ENCODE measurements around the gene PLOD1.
A peak's percentile ranks its signal among the peaks of the same experiment; 100 is the strongest.
"Not testable (repeated sequence)": the region's sequence is repeated elsewhere in the genome, so short reads cannot be mapped to it uniquely, and the experiment has no call there.

PLOD1 gene

GRCh38 chr1:11912482-11913216 lies 21.9 kb upstream of the PLOD1 start:
- DNase-seq (ENCODE audit: low spot score) = peak; percentile 34
- not testable (repeated sequence) for FAIRE-seq

- FAIRE-seq = no peak
- no peak for DNase-seq (ENCODE audit: low spot score)
Observed at GRCh38 chr1:11913291-11913690, 21.2 kb upstream of the PLOD1 start.

- no peak for DNase-seq (ENCODE audit: low spot score)
- no peak for FAIRE-seq
Observed at GRCh38 chr1:11914024-11914423, 20.5 kb upstream of the PLOD1 start.

GRCh38 chr1:11918799-11919519 lies 15.6 kb upstream of the PLOD1 start:
- DNase-seq (ENCODE audit: low spot score) = peak; percentile 39

GRCh38 chr1:11919621-11920020 lies 14.9 kb upstream of the PLOD1 start:
- FAIRE-seq (no peak), DNase-seq (ENCODE audit: low spot score) (no peak)

More at GRCh38 chr1:11918799-11919519, 15.6 kb upstream of the PLOD1 start:
- no peak for FAIRE-seq

- DNase-seq (ENCODE audit: low spot score) (no peak), FAIRE-seq (no peak)
Observed at GRCh38 chr1:11920239-11920903, 14.1 kb upstream of the PLOD1 start.

- FAIRE-seq = no peak
- no peak for DNase-seq (ENCODE audit: low spot score)
Observed at GRCh38 chr1:11921022-11921421, 13.5 kb upstream of the PLOD1 start.

GRCh38 chr1:11923069-11923826 lies 11.3 kb upstream of the PLOD1 start:
- DNase-seq (ENCODE audit: low spot score) (no peak), FAIRE-seq (no peak)

- no peak for DNase-seq (ENCODE audit: low spot score)
Observed at GRCh38 chr1:11923827-11924113, 10.7 kb upstream of the PLOD1 start.

GRCh38 chr1:11924334-11925195 lies 10.0 kb upstream of the PLOD1 start:
- no peak for FAIRE-seq
- no peak for DNase-seq (ENCODE audit: low spot score)

More at GRCh38 chr1:11923827-11924113, 10.7 kb upstream of the PLOD1 start:
- no peak for FAIRE-seq

- not testable (repeated sequence) for FAIRE-seq; DNase-seq (ENCODE audit: low spot score)
Observed at GRCh38 chr1:11925196-11925937, 9.2 kb upstream of the PLOD1 start.

GRCh38 chr1:11925938-11926292 lies 8.6 kb upstream of the PLOD1 start:
- no peak for FAIRE-seq
- no peak for DNase-seq (ENCODE audit: low spot score)

GRCh38 chr1:11927866-11928592 lies 6.5 kb upstream of the PLOD1 start:
- FAIRE-seq (no peak), DNase-seq (ENCODE audit: low spot score) (no peak)

- FAIRE-seq = no peak
Observed at GRCh38 chr1:11929849-11930248, 4.7 kb upstream of the PLOD1 start.

GRCh38 chr1:11930571-11931445 lies 3.7 kb upstream of the PLOD1 start:
- FAIRE-seq (no peak), DNase-seq (ENCODE audit: low spot score) (no peak)

More at GRCh38 chr1:11929849-11930248, 4.7 kb upstream of the PLOD1 start:
- DNase-seq (ENCODE audit: low spot score) = no peak

- no peak for DNase-seq (ENCODE audit: low spot score)
- no peak for FAIRE-seq
Observed at GRCh38 chr1:11931845-11932244, 2.7 kb upstream of the PLOD1 start.

GRCh38 chr1:11935057-11935412 lies 518 bp downstream of the PLOD1 start:
- FAIRE-seq (no peak), DNase-seq (ENCODE audit: low spot score) (no peak)

GRCh38 chr1:11935733-11936132 lies 1.2 kb downstream of the PLOD1 start:
- DNase-seq (ENCODE audit: low spot score); FAIRE-seq: not testable (repeated sequence)
